Heart left ventricle (tissue), 13 donors: Measurements from ENCODE around the gene GNG3.

Source experiments
- POLR2A ChIP-seq, 2 donors: fragments of 450-650 bp; IDR thresholded peaks; one replicate each; pipeline ENCODE4 v1.6.1; 2017; ENCODE audit warnings: antibody characterized with exemption in 2 of 2, mild to moderate bottlenecking in 2 of 2, moderate library complexity in 2 of 2
- TF ChIP-seq, protein P1 (sequence below), 12 donors: fragments of 200-600 bp; sonication (generic) in 4 of 12; IDR thresholded peaks; one replicate each; pipeline versions ENCODE4 v1.5.0 to v1.8.0; 2018 to 2022; ENCODE audit warnings: antibody characterized with exemption in 12 of 12, mild to moderate bottlenecking in 5 of 12
- donor health status: ischemic (EF 13 %, LVEDD 7.1; RV severe dilation, severe dysfunction).
- donor health status: DM: no; HTN: yes; CAD: no.
- donor health status: DM: no; HTN: no; CAD: no.
- donor health status: ischemic (EF 25% LVEDD 6.9; RV normal size, moderate dysfunction).
- donor health status: ischemic (EF 25% LVEDD 5.7; RV mildly dilated, moderate dysfunction).
- donor health status: ischemic (EF 35%, LVEDD 5.7; RV mildly dilated, moderate dysfunction).
- donor health status: nonischemic (EF 11% LVEDD 7.7; RV severe dilation, severe dysfunction).
- donor health status: DM: yes; HTN: yes; CAD: no.
- donor health status: PGD.
- donor health status: ischemic (EF 29% LVEDD 5.4; RV normal size, mild dysfunction).
- donor health status: nonischemic (EF 23%, LVEDD 6.1; RV moderate dilation, normal function).

DNA sequence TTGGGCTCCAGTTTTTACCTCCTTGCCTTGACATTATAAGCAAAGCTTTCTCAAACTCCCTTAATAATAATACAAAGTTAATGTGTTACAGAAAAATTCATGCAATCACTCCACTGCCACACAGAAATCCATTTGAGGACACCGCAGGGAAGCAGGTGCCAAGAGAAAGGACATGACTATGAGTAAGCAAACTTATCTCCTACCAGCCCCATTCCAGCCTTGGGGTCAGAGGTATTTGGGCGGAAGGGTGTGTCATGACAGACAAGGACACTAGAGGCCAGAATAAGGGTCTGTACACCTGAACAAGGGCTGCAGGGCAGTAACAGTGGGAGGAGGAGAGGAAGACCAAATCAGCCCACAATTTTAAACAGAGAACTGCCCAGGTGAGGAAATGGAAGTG, 5.9 kb downstream of the GNG3 start:
- TF ChIP-seq, protein P1, sequence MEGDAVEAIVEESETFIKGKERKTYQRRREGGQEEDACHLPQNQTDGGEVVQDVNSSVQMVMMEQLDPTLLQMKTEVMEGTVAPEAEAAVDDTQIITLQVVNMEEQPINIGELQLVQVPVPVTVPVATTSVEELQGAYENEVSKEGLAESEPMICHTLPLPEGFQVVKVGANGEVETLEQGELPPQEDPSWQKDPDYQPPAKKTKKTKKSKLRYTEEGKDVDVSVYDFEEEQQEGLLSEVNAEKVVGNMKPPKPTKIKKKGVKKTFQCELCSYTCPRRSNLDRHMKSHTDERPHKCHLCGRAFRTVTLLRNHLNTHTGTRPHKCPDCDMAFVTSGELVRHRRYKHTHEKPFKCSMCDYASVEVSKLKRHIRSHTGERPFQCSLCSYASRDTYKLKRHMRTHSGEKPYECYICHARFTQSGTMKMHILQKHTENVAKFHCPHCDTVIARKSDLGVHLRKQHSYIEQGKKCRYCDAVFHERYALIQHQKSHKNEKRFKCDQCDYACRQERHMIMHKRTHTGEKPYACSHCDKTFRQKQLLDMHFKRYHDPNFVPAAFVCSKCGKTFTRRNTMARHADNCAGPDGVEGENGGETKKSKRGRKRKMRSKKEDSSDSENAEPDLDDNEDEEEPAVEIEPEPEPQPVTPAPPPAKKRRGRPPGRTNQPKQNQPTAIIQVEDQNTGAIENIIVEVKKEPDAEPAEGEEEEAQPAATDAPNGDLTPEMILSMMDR (IDR thresholded peaks at IDR 0.05) = no peak
- no peak for TF ChIP-seq POLR2A (IDR thresholded peaks at IDR 0.05)
